ENCODE results near the gene CLEC4C. TPM values are rescaled to one million over a fixed set of nuclear protein-coding genes. Genes with fewer than 3 reads are reported as not detected.

The CLEC4C gene
- total RNA-seq, 1 donor = not detected

GRCh38 chr12:7695237-7695560, 52.0 kb downstream of the CLEC4C start:
- Histone ChIP-seq H3K9me3 (ENCODE audit: low read depth, low read length) (no peaks in the 10 kb centered on the region), H3K36me3 (ENCODE audit: insufficient read depth, low read length) (no peaks in the 10 kb centered on the region), H2AFZ (ENCODE audit: low read length) (no peak overlapping the region), H3K79me2 (ENCODE audit: insufficient read depth, low read length) (no peaks in the 10 kb centered on the region), H3K27me3 (ENCODE audit: insufficient read depth, low read length) (no peaks in the 10 kb centered on the region), H3K4me3 (ENCODE audit: insufficient read depth, low read length) (no peak overlapping the region), H3K4me1 (ENCODE audit: insufficient read depth, low read length) (no peaks in the 10 kb centered on the region), H3K4me2 (ENCODE audit: insufficient read depth, low read length) (no peak overlapping the region), H4K20me1 (ENCODE audit: insufficient read depth, low read length) (no peaks in the 10 kb centered on the region), H3K27ac (ENCODE audit: low read depth, low read length) (no peak overlapping the region)
- TF ChIP-seq CTCF (IDR thresholded peaks at IDR 0.05; ENCODE audit: extremely low read depth, low read depth, low read length) = no peak
- DNase-seq (ENCODE audit: insufficient read length, low spot score, missing footprints) = no peak

- H3K4me3 ChIP-seq (ENCODE audit: insufficient read depth, low read length) = no peak overlapping the region
- no peaks in the 10 kb centered on the region for H3K79me2 ChIP-seq (ENCODE audit: insufficient read depth, low read length)
- no peak for TF ChIP-seq CTCF (IDR thresholded peaks at IDR 0.05; ENCODE audit: extremely low read depth, low read depth, low read length)
- no peaks in the 10 kb centered on the region for H3K27me3 ChIP-seq (ENCODE audit: insufficient read depth, low read length)
- no peak overlapping the region for H2AFZ ChIP-seq (ENCODE audit: low read length)
- no peak overlapping the region for H3K27ac ChIP-seq (ENCODE audit: low read depth, low read length)
- no peaks in the 10 kb centered on the region for H3K36me3 ChIP-seq (ENCODE audit: insufficient read depth, low read length)
- no peaks in the 10 kb centered on the region for H3K9me3 ChIP-seq (ENCODE audit: low read depth, low read length)
- no peaks in the 10 kb centered on the region for H4K20me1 ChIP-seq (ENCODE audit: insufficient read depth, low read length)
- DNase-seq (ENCODE audit: insufficient read length, low spot score, missing footprints) = no peak
- no peak overlapping the region for H3K4me2 ChIP-seq (ENCODE audit: insufficient read depth, low read length)
- H3K4me1 ChIP-seq (ENCODE audit: insufficient read depth, low read length) = no peaks in the 10 kb centered on the region
These were observed 52.5 kb downstream of the CLEC4C start for GRCh38 chr12:7694556-7695236.

GRCh38 chr12:7693793-7694192, 53.4 kb downstream of the CLEC4C start:
- Histone ChIP-seq H4K20me1 (ENCODE audit: insufficient read depth, low read length) (no peaks in the 10 kb centered on the region), H3K4me3 (ENCODE audit: insufficient read depth, low read length) (no peak overlapping the region), H3K27ac (ENCODE audit: low read depth, low read length) (no peak overlapping the region), H3K36me3 (ENCODE audit: insufficient read depth, low read length) (no peaks in the 10 kb centered on the region), H3K9me3 (ENCODE audit: low read depth, low read length) (no peaks in the 10 kb centered on the region), H3K4me1 (ENCODE audit: insufficient read depth, low read length) (no peaks in the 10 kb centered on the region), H3K4me2 (ENCODE audit: insufficient read depth, low read length) (no peak overlapping the region), H3K27me3 (ENCODE audit: insufficient read depth, low read length) (no peaks in the 10 kb centered on the region), H3K79me2 (ENCODE audit: insufficient read depth, low read length) (no peaks in the 10 kb centered on the region), H2AFZ (ENCODE audit: low read length) (no peak overlapping the region)
- no peak for TF ChIP-seq CTCF (IDR thresholded peaks at IDR 0.05; ENCODE audit: extremely low read depth, low read depth, low read length)
- no peak for DNase-seq (ENCODE audit: insufficient read length, low spot score, missing footprints)

GRCh38 chr12:7681535-7681934, 65.6 kb downstream of the CLEC4C start:
- no peak for TF ChIP-seq CTCF (IDR thresholded peaks at IDR 0.05; ENCODE audit: extremely low read depth, low read depth, low read length)
- H3K4me1 ChIP-seq (ENCODE audit: insufficient read depth, low read length) = no peaks in the 10 kb centered on the region

More at GRCh38 chr12:7681535-7681934, 65.6 kb downstream of the CLEC4C start:
- H4K20me1 ChIP-seq (ENCODE audit: insufficient read depth, low read length) = no peaks in the 10 kb centered on the region
- H3K9me3 ChIP-seq (ENCODE audit: low read depth, low read length) = no peaks in the 10 kb centered on the region
- no peak overlapping the region for H2AFZ ChIP-seq (ENCODE audit: low read length)
- no peak overlapping the region for H3K4me2 ChIP-seq (ENCODE audit: insufficient read depth, low read length)
- no peak overlapping the region for H3K4me3 ChIP-seq (ENCODE audit: insufficient read depth, low read length)
- no peak overlapping the region for H3K27ac ChIP-seq (ENCODE audit: low read depth, low read length)
- H3K27me3 ChIP-seq (ENCODE audit: insufficient read depth, low read length) = no peaks in the 10 kb centered on the region
- no peaks in the 10 kb centered on the region for H3K36me3 ChIP-seq (ENCODE audit: insufficient read depth, low read length)
- no peak for DNase-seq (ENCODE audit: insufficient read length, low spot score, missing footprints)
- H3K79me2 ChIP-seq (ENCODE audit: insufficient read depth, low read length) = no peaks in the 10 kb centered on the region

Small RNAs within 50 kb of the gene (small RNA-seq; reads per million reads assigned to genes)
- not detected for gene RF00019

Other genes with a start within 250 kb of the CLEC4C start
- under 0.01 TPM in 2 replicates for gene CD163, start 243.6 kb downstream of the CLEC4C start, total RNA-seq
- not detected in 2 replicates for gene APOBEC1, start 81.5 kb downstream of the CLEC4C start, total RNA-seq
- not detected in 2 replicates for gene GDF3, start 51.6 kb downstream of the CLEC4C start, total RNA-seq
- not detected in 2 replicates for gene DPPA3, start 35.9 kb downstream of the CLEC4C start, total RNA-seq
- gene NANOGNB, start 17.8 kb upstream of the CLEC4C start, total RNA-seq = not detected in 2 replicates
- gene NANOG, start 42.0 kb upstream of the CLEC4C start, total RNA-seq = under 0.01 TPM in 1 of 2 replicates, not detected in the other
- gene SLC2A14, start 125.5 kb upstream of the CLEC4C start, total RNA-seq = under 0.01 TPM in 1 of 2 replicates, not detected in the other
- gene SLC2A3, start 188.8 kb upstream of the CLEC4C start, total RNA-seq = 117 and 143 TPM in 2 replicates

Data from osteoblast (primary cell).